Measurements from ENCODE around the gene TCFL5.
A peak's percentile ranks its signal among the peaks of the same experiment; 100 is the strongest.
"Not testable (repeated sequence)": the region's sequence is repeated elsewhere in the genome, so short reads cannot be mapped to it uniquely, and the experiment has no call there.

TCFL5 gene

DNA sequence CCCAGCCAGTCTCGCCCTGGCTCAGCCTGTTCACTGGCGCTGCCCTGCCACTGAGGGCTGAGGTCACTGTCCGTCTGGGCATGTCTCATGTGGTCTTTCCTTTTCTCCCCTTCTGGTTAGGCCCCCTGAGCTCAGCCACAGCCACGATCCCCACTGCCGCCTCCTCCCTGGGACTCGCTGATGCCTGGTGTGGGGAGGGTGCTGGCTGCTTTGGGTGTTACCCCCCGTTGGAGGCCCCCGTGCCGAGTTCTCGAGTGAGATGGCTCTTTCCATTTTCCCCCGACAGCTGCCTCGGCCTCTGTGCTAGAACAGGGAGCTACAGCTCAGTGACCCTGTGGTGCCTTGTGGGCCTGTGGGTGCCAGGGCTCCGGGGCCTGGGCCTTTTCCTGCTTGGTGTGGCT, 14.9 kb upstream of the TCFL5 start:
- Histone ChIP-seq H4K20me1 (ENCODE audit: insufficient read depth, low read length) (no peaks in the 10 kb centered on the region), H2AFZ (ENCODE audit: low read depth, low read length) (no peak overlapping the region), H3K79me2 (ENCODE audit: low read length) (no peaks in the 10 kb centered on the region), H3K4me3 (ENCODE audit: low read length) (no peak overlapping the region), H3K4me2 (ENCODE audit: low read length) (no peak overlapping the region), H3K4me1 (ENCODE audit: low read length) (peaks cover 22% of the 10 kb centered on the region), H3K27me3 (ENCODE audit: low read depth, low read length) (no peaks in the 10 kb centered on the region), H3K27ac (ENCODE audit: low read length) (no peak overlapping the region), H3K9me3 (ENCODE audit: insufficient read depth, low read length) (no peaks in the 10 kb centered on the region), H3K36me3 (replicated peaks; ENCODE audit: low read depth, low read length) (peaks cover 5% of the 10 kb centered on the region), H3K9ac (ENCODE audit: low read length) (no peak overlapping the region)
- TF ChIP-seq, protein P1, sequence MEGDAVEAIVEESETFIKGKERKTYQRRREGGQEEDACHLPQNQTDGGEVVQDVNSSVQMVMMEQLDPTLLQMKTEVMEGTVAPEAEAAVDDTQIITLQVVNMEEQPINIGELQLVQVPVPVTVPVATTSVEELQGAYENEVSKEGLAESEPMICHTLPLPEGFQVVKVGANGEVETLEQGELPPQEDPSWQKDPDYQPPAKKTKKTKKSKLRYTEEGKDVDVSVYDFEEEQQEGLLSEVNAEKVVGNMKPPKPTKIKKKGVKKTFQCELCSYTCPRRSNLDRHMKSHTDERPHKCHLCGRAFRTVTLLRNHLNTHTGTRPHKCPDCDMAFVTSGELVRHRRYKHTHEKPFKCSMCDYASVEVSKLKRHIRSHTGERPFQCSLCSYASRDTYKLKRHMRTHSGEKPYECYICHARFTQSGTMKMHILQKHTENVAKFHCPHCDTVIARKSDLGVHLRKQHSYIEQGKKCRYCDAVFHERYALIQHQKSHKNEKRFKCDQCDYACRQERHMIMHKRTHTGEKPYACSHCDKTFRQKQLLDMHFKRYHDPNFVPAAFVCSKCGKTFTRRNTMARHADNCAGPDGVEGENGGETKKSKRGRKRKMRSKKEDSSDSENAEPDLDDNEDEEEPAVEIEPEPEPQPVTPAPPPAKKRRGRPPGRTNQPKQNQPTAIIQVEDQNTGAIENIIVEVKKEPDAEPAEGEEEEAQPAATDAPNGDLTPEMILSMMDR (IDR thresholded peaks at IDR 0.05; ENCODE audit: low read depth, low read length) = no peak
- TF ChIP-seq EZH2phosphoT487 (IDR thresholded peaks at IDR 0.05; ENCODE audit: low read depth) = no peak

DNA sequence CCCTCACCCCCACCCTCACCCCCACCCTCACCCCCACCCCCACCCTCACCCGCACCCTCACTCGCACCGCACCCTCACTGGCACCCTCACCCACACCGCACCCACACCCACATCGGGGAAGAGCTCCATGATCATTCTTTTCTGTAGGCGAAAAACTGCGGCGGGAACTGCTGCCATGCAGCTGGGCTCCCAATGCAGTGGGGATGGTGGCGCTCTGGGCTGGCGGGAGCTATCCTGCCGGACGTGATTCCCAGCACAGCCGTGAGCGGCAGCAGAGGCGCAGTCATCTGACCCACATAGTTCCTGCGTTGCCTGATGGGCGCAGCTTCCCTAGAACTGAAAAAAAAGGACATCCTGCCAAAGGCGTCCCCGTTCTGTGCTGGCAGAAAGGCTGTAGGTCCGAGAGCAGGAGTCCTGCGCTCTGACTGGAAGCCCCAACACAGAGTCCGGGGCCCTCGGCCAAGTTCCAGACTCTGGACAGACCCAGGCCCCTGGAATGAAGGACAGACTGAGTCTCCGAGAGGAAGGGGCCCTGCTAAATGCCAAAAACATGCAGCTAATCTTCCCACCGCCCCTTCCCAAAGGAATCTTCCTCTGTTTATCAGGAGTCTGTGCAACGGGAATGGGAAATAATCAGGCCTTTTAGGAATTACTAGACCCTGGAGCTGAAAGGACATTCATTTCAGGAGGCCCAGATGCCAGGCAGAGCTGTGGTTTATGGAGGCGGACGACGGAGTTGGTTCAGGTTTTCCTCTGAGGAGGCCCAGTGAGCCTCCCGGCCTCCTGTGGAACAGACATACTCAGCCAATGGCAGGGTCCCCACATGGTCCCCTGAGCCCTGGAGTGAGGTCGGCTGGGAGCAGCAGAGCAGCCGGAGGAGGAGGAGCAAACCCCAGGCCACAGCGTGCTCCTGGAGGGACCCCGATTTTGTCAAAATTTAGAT, 14.1 kb upstream of the TCFL5 start:
- Histone ChIP-seq H3K4me2 (ENCODE audit: low read length) (no peak overlapping the region), H3K4me3 (ENCODE audit: low read length) (no peak overlapping the region), H3K79me2 (ENCODE audit: low read length) (no peaks in the 10 kb centered on the region), H3K27ac (ENCODE audit: low read length) (0 out of 2 replicates have a peak overlapping the region, but pooled peaks have one; percentile 2), H3K9ac (ENCODE audit: low read length) (no peak overlapping the region), H3K36me3 (replicated peaks; ENCODE audit: low read depth, low read length) (no peaks in the 10 kb centered on the region), H3K9me3 (ENCODE audit: insufficient read depth, low read length) (no peaks in the 10 kb centered on the region), H2AFZ (ENCODE audit: low read depth, low read length) (no peak overlapping the region), H3K4me1 (ENCODE audit: low read length) (peaks cover 22% of the 10 kb centered on the region), H4K20me1 (ENCODE audit: insufficient read depth, low read length) (no peaks in the 10 kb centered on the region), H3K27me3 (ENCODE audit: low read depth, low read length) (no peaks in the 10 kb centered on the region)
- TF ChIP-seq EZH2phosphoT487 (IDR thresholded peaks at IDR 0.05; ENCODE audit: low read depth) = no peak
- TF ChIP-seq, protein P1 (IDR thresholded peaks at IDR 0.05; ENCODE audit: low read depth, low read length) = no peak

DNA sequence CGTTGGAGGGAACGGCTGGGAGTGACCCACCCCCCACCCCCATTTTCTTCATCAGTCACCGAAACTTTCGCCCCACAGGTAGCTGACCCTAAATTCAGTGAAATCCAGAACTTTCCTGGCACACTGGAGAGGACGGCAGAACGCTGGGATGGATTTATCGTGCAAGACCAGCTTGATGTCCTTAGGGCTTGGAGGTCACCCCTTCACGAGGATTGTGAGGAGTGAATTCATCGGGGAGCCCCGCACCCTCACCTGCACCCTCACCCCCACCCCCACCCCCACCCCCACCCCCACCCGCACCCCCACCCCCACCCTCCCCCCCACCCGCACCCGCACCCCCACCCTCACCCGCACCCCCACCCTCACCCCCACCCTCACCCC, 13.3 kb upstream of the TCFL5 start:
- H3K27me3 ChIP-seq (ENCODE audit: low read depth, low read length) = no peaks in the 10 kb centered on the region
- H3K27ac ChIP-seq (ENCODE audit: low read length) = peak overlapping the region; percentile 45; the same call in 1 of the 2 replicates
- H3K79me2 ChIP-seq (ENCODE audit: low read length) = no peaks in the 10 kb centered on the region
- H2AFZ ChIP-seq (ENCODE audit: low read depth, low read length) = no peak overlapping the region
- H3K4me1 ChIP-seq (ENCODE audit: low read length) = peaks cover 22% of the 10 kb centered on the region
- no peak overlapping the region for H3K4me3 ChIP-seq (ENCODE audit: low read length)
- no peaks in the 10 kb centered on the region for H3K9me3 ChIP-seq (ENCODE audit: insufficient read depth, low read length)
- H3K36me3 ChIP-seq (replicated peaks; ENCODE audit: low read depth, low read length) = no peaks in the 10 kb centered on the region
- no peak overlapping the region for H3K9ac ChIP-seq (ENCODE audit: low read length)
- H4K20me1 ChIP-seq (ENCODE audit: insufficient read depth, low read length) = no peaks in the 10 kb centered on the region
- peak overlapping the region; percentile 46 for H3K4me2 ChIP-seq (ENCODE audit: low read length)
- TF ChIP-seq EZH2phosphoT487 (IDR thresholded peaks at IDR 0.05; ENCODE audit: low read depth) = no peak
- TF ChIP-seq, protein P1 (IDR thresholded peaks at IDR 0.05; ENCODE audit: low read depth, low read length) = no peak

DNA sequence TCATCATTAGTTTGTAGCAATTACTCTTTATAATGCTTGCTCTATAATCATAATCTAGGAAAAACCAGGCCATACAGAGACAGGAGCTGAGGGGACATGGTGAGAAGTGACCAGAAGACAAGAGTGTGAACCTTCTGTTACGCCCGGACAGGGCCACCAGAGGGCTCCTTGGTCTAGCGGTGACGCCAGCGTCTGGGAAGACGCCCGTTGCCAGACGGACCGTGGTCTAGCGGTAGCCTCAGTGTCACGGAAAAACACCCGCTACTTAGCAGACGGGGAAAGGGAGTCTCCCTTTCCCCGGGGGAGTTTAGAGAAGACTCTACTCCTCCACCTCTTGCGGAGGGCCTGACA, 12.0 kb upstream of the TCFL5 start:
- H3K4me2 ChIP-seq (ENCODE audit: low read length) = peak overlapping the region; percentile 46
- H3K4me1 ChIP-seq (ENCODE audit: low read length) = peaks cover 22% of the 10 kb centered on the region
- H4K20me1 ChIP-seq (ENCODE audit: insufficient read depth, low read length); H3K36me3 ChIP-seq (replicated peaks; ENCODE audit: low read depth, low read length); H3K27me3 ChIP-seq (ENCODE audit: low read depth, low read length); H3K79me2 ChIP-seq (ENCODE audit: low read length); H3K9me3 ChIP-seq (ENCODE audit: insufficient read depth, low read length): not testable (repeated sequence)
- TF ChIP-seq, protein P1 (IDR thresholded peaks at IDR 0.05; ENCODE audit: low read depth, low read length) = peak; percentile 47
- peak overlapping the region; percentile 45 for H3K27ac ChIP-seq (ENCODE audit: low read length)
- H3K4me3 ChIP-seq (ENCODE audit: low read length) = peak overlapping the region; percentile 61
- peak overlapping the region; percentile 22; the same call in 1 of the 2 replicates for H3K9ac ChIP-seq (ENCODE audit: low read length)
- peak overlapping the region; percentile 53; the same call in 1 of the 2 replicates for H2AFZ ChIP-seq (ENCODE audit: low read depth, low read length)

Measured in OCI-LY3 (cell line).